ENCODE measurements around the gene NRDC. TPM values are rescaled to one million over a fixed set of nuclear protein-coding genes. Genes with fewer than 3 reads are reported as not detected.

Gene NRDC
- total and polyA plus RNA-seq, 5 donors from 2014 or later = 62.4 to 143 (median 75.5) TPM

DNA sequence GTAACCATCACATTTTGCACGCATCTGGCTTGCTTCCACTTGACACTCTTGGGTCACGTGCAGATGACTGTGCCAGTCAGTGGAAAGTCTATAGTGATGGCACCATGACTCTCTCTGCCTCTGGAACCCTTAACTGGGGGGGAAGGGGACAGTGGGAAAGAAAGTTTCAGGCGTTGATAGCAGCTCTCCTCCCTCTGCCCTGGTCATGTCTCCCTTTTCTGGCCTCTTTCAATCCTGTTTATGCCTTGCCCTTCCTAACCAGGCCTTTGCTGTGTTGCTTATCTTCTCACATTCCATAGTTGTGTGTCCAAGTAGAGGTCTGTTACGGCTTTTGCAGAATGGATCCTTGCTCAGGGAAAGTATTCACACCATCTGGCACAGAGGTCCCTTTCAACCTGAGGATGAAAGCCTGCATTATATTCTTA lies 93.5 kb downstream of the NRDC start:
- H3K9me3 Mint-ChIP-seq = no peaks in the 10 kb centered on the region
- peak overlapping the region in 2 of 3 donors; percentile 24 to 45 for H3K27ac Mint-ChIP-seq
- H3K36me3 Mint-ChIP-seq = peaks cover 66% of the 10 kb centered on the region

DNA sequence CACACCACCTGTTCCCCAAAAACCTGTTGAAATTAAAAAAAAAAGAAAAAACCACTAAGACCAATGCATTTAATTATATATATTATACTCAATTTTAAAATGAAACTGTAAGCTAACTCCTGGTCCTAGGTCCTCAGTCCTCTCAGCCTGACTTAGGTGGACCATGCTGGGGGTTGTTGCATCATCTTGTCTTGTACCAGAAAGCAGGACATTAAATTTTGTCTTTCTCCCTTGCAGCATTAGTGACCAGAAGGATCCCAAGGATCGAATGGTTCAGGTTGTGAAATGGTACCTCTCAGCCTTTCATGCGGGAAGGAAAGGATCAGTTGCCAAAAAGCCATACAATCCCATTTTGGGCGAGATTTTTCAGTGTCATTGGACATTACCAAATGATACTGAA lies 97.6 kb downstream of the NRDC start:
- no peak overlapping the region for H3K27ac Mint-ChIP-seq
- Histone ChIP-seq H3K4me3 (ENCODE audit: low read depth, low read length) (no peak overlapping the region), H3K4me1 (ENCODE audit: control insufficient read depth, insufficient read depth, low read length, poor library complexity, severe bottlenecking) (no peaks in the 10 kb centered on the region), H3K9me3 (ENCODE audit: control insufficient read depth in 2 of 2, low read length in 2 of 2) (no peaks in the 10 kb centered on the region), H3K27ac (ENCODE audit: insufficient read depth, low read length, poor library complexity, severe bottlenecking) (no peak overlapping the region), H3K36me3 (ENCODE audit: control insufficient read depth, insufficient read depth, low read length) (peaks cover 51% of the 10 kb centered on the region), H3K27me3 (ENCODE audit: control insufficient read depth, insufficient read depth, low read length) (no peaks in the 10 kb centered on the region)
- H3K4me1 Mint-ChIP-seq = peaks cover 3 to 9% (median 6%) of the 10 kb centered on the region in 4 donors
- H3K9me3 Mint-ChIP-seq = no peaks in the 10 kb centered on the region
- no peak for ATAC-seq (ENCODE audit: low read depth in 2 of 2)
- H3K27me3 Mint-ChIP-seq = no peaks in the 10 kb centered on the region
- DNase-seq = no peak
- H3K4me3 Mint-ChIP-seq = no peak overlapping the region
- H3K36me3 Mint-ChIP-seq = peaks cover 46% of the 10 kb centered on the region

More for the DNA sequence above, 93.5 kb downstream of the NRDC start:
- Histone ChIP-seq H3K4me3 (ENCODE audit: low read depth, low read length) (no peak overlapping the region), H3K27me3 (ENCODE audit: control insufficient read depth, insufficient read depth, low read length) (no peaks in the 10 kb centered on the region), H3K9me3 (ENCODE audit: control insufficient read depth in 2 of 2, low read length in 2 of 2) (no peaks in the 10 kb centered on the region), H3K27ac (ENCODE audit: insufficient read depth, low read length, poor library complexity, severe bottlenecking) (no peak overlapping the region), H3K36me3 (ENCODE audit: control insufficient read depth, insufficient read depth, low read length) (peaks cover 80% of the 10 kb centered on the region), H3K4me1 (ENCODE audit: control insufficient read depth, insufficient read depth, low read length, poor library complexity, severe bottlenecking) (no peaks in the 10 kb centered on the region)
- Mint-ChIP-seq H3K27me3 (no peaks in the 10 kb centered on the region), H3K4me1 (peaks cover 0 to 5% (median 0%) of the 10 kb centered on the region in 4 donors), H3K4me3 (no peak overlapping the region)
- no peak for ATAC-seq (ENCODE audit: low read depth in 2 of 2)
- DNase-seq = no peak

DNA sequence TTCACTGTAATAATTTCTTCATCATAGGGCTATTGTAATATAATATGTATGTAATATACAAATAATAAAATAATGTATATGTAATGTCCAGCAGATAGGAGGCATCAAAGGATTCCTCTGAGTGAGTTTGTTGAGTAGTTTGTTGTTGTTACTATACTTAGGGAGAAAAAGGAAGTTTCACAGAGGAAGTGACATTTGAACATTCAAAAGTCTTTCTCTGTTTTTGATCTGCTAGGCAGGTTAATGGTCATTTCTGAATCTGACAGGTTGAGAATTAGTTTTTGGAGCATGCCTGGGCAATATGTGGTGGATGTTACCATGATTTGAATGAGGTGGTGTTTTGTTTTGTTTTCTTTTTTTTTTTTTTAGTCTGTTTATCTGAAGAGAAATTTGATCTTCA lies 102.1 kb downstream of the NRDC start:
- no peaks in the 10 kb centered on the region for H3K9me3 ChIP-seq (ENCODE audit: control insufficient read depth in 2 of 2, low read length in 2 of 2)
- Mint-ChIP-seq H3K27me3 (no peaks in the 10 kb centered on the region), H3K27ac (no peak overlapping the region), H3K9me3 (no peaks in the 10 kb centered on the region), H3K36me3 (peaks cover 38% of the 10 kb centered on the region), H3K4me1 (peaks cover 0 to 12% (median 6%) of the 10 kb centered on the region in 4 donors), H3K4me3 (peak overlapping the region in 1 of 4 donors; percentile 69)
- ATAC-seq (ENCODE audit: low read depth in 2 of 2) (no peak), DNase-seq (no peak)
- H3K27ac ChIP-seq (ENCODE audit: insufficient read depth, low read length, poor library complexity, severe bottlenecking) = no peak overlapping the region
- peaks cover 48% of the 10 kb centered on the region for H3K36me3 ChIP-seq (ENCODE audit: control insufficient read depth, insufficient read depth, low read length)
- H3K4me3 ChIP-seq (ENCODE audit: low read depth, low read length) = no peak overlapping the region
- no peaks in the 10 kb centered on the region for H3K4me1 ChIP-seq (ENCODE audit: control insufficient read depth, insufficient read depth, low read length, poor library complexity, severe bottlenecking)
- no peaks in the 10 kb centered on the region for H3K27me3 ChIP-seq (ENCODE audit: control insufficient read depth, insufficient read depth, low read length)

DNA sequence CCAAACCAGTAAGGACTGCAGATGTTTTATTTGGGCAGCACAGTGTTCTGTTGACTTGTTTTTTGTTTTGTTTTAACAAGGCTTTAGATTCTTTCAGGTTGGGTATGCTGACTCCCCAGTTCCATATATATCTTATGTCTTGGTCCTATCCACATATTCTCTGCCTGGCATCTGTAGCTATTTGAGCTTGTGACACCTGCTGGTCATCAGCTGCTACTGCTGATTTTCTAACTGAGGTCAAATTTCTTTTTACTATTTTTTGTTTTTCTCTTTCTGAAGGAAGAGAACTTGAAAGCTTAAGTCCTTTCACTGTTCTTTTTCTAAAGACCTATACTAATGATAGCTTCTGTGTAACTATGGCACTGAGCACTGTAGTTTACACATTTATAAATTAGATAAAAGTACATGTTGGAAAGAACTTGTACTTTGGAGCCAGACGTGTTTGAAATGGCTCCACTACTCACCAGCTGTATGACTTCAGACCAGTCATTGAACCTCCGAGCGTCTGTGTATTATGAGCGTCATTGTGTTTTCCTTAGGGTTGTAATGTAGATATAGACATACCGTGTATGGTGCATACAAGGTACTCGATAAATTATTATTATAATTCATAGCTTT lies 109.4 kb downstream of the NRDC start:
- no peaks in the 10 kb centered on the region for H3K4me1 ChIP-seq (ENCODE audit: control insufficient read depth, insufficient read depth, low read length, poor library complexity, severe bottlenecking)
- ATAC-seq (ENCODE audit: low read depth in 2 of 2) (peak in 1 of 2 donors; percentile 60), DNase-seq (peak in 2 of 3 donors; percentile 41 to 70)
- no peaks in the 10 kb centered on the region for H3K27me3 Mint-ChIP-seq
- no peak overlapping the region for H3K27ac ChIP-seq (ENCODE audit: insufficient read depth, low read length, poor library complexity, severe bottlenecking)
- no peak overlapping the region for H3K4me3 ChIP-seq (ENCODE audit: low read depth, low read length)
- H3K36me3 ChIP-seq (ENCODE audit: control insufficient read depth, insufficient read depth, low read length) = peaks cover 57% of the 10 kb centered on the region
- no peaks in the 10 kb centered on the region for H3K27me3 ChIP-seq (ENCODE audit: control insufficient read depth, insufficient read depth, low read length)
- peaks cover 42% of the 10 kb centered on the region for H3K36me3 Mint-ChIP-seq
- H3K9me3 Mint-ChIP-seq = no peaks in the 10 kb centered on the region
- no peaks in the 10 kb centered on the region for H3K9me3 ChIP-seq (ENCODE audit: control insufficient read depth in 2 of 2, low read length in 2 of 2)
- peak overlapping the region in 1 of 3 donors; percentile 7 for H3K27ac Mint-ChIP-seq
- no peak overlapping the region for H3K4me3 Mint-ChIP-seq
- H3K4me1 Mint-ChIP-seq = peaks cover 4 to 10% (median 7%) of the 10 kb centered on the region in 4 donors

DNA sequence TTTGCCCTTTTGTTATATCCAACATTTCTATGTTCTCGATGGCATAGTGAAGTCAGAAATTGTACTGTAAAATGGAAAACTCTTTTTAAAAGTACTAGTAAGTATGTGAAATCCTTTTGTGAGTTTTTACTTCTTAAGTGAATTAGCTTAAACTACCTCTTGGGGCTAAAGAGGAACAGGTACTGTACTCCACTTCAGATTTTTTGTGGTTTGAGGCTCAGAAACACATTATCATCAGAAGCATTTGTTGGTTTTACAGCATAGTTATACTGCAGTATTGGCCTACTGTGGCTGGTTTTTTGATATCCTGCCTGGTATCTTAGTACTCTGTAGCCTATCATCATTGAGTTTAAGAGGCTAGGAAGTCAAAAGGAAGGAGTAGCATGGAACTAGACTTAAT lies 117.2 kb downstream of the NRDC start:
- no peaks in the 10 kb centered on the region for H3K27me3 Mint-ChIP-seq
- no peaks in the 10 kb centered on the region for H3K27me3 ChIP-seq (ENCODE audit: control insufficient read depth, insufficient read depth, low read length)
- H3K27ac ChIP-seq (ENCODE audit: insufficient read depth, low read length, poor library complexity, severe bottlenecking) = no peak overlapping the region
- H3K4me1 ChIP-seq (ENCODE audit: control insufficient read depth, insufficient read depth, low read length, poor library complexity, severe bottlenecking) = no peaks in the 10 kb centered on the region
- peaks cover 0 to 11% (median 2%) of the 10 kb centered on the region in 4 donors for H3K4me1 Mint-ChIP-seq
- no peak for DNase-seq
- H3K27ac Mint-ChIP-seq = peak overlapping the region in 1 of 3 donors; percentile 38
- peaks cover 25% of the 10 kb centered on the region for H3K36me3 Mint-ChIP-seq
- no peak for ATAC-seq (ENCODE audit: low read depth in 2 of 2)
- H3K9me3 ChIP-seq (ENCODE audit: control insufficient read depth in 2 of 2, low read length in 2 of 2) = no peaks in the 10 kb centered on the region
- H3K9me3 Mint-ChIP-seq = no peaks in the 10 kb centered on the region
- H3K4me3 Mint-ChIP-seq = no peak overlapping the region
- no peak overlapping the region for H3K4me3 ChIP-seq (ENCODE audit: low read depth, low read length)
- peaks cover 20% of the 10 kb centered on the region for H3K36me3 ChIP-seq (ENCODE audit: control insufficient read depth, insufficient read depth, low read length)

DNA sequence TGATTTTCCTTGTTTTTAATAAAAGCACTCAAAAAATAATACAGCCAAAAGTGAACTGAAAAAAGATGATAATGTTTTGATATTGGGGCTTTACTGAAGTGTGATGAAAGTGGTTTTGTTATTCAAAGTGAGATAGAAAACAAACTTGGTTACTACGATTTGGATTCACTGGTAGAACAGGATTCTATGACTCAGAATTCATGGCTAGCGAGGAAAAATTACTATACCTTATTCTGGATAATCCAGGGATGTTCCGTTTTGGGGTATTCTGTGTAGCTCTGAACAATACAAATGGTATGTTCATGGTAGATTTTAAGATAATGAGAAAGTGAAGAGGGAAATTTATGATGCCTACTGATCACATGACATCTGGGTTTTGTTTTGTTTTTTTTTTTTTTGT lies 117.7 kb downstream of the NRDC start:
- H3K36me3 Mint-ChIP-seq = peaks cover 22% of the 10 kb centered on the region
- Histone ChIP-seq H3K27ac (ENCODE audit: insufficient read depth, low read length, poor library complexity, severe bottlenecking) (no peak overlapping the region), H3K9me3 (ENCODE audit: control insufficient read depth in 2 of 2, low read length in 2 of 2) (no peaks in the 10 kb centered on the region), H3K27me3 (ENCODE audit: control insufficient read depth, insufficient read depth, low read length) (no peaks in the 10 kb centered on the region), H3K4me1 (ENCODE audit: control insufficient read depth, insufficient read depth, low read length, poor library complexity, severe bottlenecking) (no peaks in the 10 kb centered on the region), H3K36me3 (ENCODE audit: control insufficient read depth, insufficient read depth, low read length) (peaks cover 17% of the 10 kb centered on the region), H3K4me3 (ENCODE audit: low read depth, low read length) (no peak overlapping the region)
- no peaks in the 10 kb centered on the region for H3K9me3 Mint-ChIP-seq
- no peak overlapping the region for H3K4me3 Mint-ChIP-seq
- no peaks in the 10 kb centered on the region for H3K27me3 Mint-ChIP-seq
- peaks cover 0 to 11% (median 4%) of the 10 kb centered on the region in 4 donors for H3K4me1 Mint-ChIP-seq
- no peak for DNase-seq
- peak overlapping the region in 2 of 3 donors; percentile 3 to 43 for H3K27ac Mint-ChIP-seq
- ATAC-seq (ENCODE audit: low read depth in 2 of 2) = no peak

DNA sequence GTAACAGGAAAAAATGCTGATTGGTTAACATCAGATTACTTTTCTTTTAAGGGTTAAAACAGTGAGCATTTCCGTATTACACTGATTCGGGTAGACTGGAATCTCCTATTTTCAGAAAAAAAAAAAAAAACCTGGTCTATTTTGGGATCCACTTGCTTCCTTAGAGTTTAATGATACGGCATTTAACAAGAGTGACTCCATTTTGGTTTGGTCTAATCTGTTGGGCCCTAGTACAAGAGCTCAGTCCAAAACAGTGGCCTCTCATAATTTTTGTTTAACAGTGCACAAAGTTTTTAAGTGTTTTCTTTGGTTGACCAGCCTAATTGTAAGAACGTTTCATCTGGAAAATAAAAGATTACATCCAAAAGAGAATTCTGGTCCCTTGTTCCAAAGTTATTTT lies 120.2 kb downstream of the NRDC start:
- Mint-ChIP-seq H3K36me3 (peaks cover 29% of the 10 kb centered on the region), H3K9me3 (no peaks in the 10 kb centered on the region), H3K4me3 (no peak overlapping the region), H3K4me1 (peaks cover 6 to 14% (median 9%) of the 10 kb centered on the region in 4 donors), H3K27me3 (no peaks in the 10 kb centered on the region), H3K27ac (no peak overlapping the region)
- DNase-seq = no peak
- no peak overlapping the region for H3K27ac ChIP-seq (ENCODE audit: insufficient read depth, low read length, poor library complexity, severe bottlenecking)
- H3K9me3 ChIP-seq (ENCODE audit: control insufficient read depth in 2 of 2, low read length in 2 of 2) = no peaks in the 10 kb centered on the region
- H3K4me1 ChIP-seq (ENCODE audit: control insufficient read depth, insufficient read depth, low read length, poor library complexity, severe bottlenecking) = no peaks in the 10 kb centered on the region
- no peak for ATAC-seq (ENCODE audit: low read depth in 2 of 2)
- H3K27me3 ChIP-seq (ENCODE audit: control insufficient read depth, insufficient read depth, low read length) = no peaks in the 10 kb centered on the region
- peaks cover 13% of the 10 kb centered on the region for H3K36me3 ChIP-seq (ENCODE audit: control insufficient read depth, insufficient read depth, low read length)
- no peak overlapping the region for H3K4me3 ChIP-seq (ENCODE audit: low read depth, low read length)

DNA sequence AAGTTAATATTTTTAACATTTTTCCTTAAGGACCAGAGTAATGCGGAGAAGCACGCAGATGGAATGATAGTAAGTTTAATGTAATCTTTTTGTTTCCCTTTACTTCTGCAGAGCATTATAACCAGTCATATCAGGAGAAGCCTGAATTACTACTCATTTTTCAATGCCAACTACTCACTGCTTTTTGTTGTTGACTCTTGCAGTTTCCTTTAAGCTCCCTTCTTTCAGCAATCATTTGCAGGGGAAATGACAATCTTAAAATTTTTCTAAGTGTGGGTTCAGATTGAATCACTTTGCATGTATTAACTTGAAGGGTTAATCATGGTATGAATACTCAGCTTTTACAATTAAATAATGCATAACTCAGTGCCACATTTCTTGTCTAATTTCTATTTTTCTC lies 122.2 kb downstream of the NRDC start:
- H3K4me1 Mint-ChIP-seq = peaks cover 6 to 14% (median 9%) of the 10 kb centered on the region in 4 donors
- H3K4me3 Mint-ChIP-seq = no peak overlapping the region
- peaks cover 36% of the 10 kb centered on the region for H3K36me3 Mint-ChIP-seq
- no peak overlapping the region for H3K27ac Mint-ChIP-seq
- no peaks in the 10 kb centered on the region for H3K4me1 ChIP-seq (ENCODE audit: control insufficient read depth, insufficient read depth, low read length, poor library complexity, severe bottlenecking)
- H3K9me3 Mint-ChIP-seq = no peaks in the 10 kb centered on the region
- H3K27me3 ChIP-seq (ENCODE audit: control insufficient read depth, insufficient read depth, low read length) = no peaks in the 10 kb centered on the region
- no peak overlapping the region for H3K4me3 ChIP-seq (ENCODE audit: low read depth, low read length)
- H3K27ac ChIP-seq (ENCODE audit: insufficient read depth, low read length, poor library complexity, severe bottlenecking) = no peak overlapping the region
- ATAC-seq (ENCODE audit: low read depth in 2 of 2) = no peak
- H3K36me3 ChIP-seq (ENCODE audit: control insufficient read depth, insufficient read depth, low read length) = peaks cover 25% of the 10 kb centered on the region
- H3K27me3 Mint-ChIP-seq = no peaks in the 10 kb centered on the region
- H3K9me3 ChIP-seq (ENCODE audit: control insufficient read depth in 2 of 2, low read length in 2 of 2) = no peaks in the 10 kb centered on the region
- DNase-seq = no peak

All from CD4-positive, CD25-positive, alpha-beta regulatory T cell (primary cell).